GM18520 (cell line): ENCODE measurements around the gene MYORG.

ENCODE experiments used
- ATAC-seq: cut with Tn5 transposase; IDR thresholded peaks from one replicate; pipeline ENCODE4 v1.9.1; 2021; ENCODE audit not compliant: unreplicated experiment

The MYORG gene

DNA sequence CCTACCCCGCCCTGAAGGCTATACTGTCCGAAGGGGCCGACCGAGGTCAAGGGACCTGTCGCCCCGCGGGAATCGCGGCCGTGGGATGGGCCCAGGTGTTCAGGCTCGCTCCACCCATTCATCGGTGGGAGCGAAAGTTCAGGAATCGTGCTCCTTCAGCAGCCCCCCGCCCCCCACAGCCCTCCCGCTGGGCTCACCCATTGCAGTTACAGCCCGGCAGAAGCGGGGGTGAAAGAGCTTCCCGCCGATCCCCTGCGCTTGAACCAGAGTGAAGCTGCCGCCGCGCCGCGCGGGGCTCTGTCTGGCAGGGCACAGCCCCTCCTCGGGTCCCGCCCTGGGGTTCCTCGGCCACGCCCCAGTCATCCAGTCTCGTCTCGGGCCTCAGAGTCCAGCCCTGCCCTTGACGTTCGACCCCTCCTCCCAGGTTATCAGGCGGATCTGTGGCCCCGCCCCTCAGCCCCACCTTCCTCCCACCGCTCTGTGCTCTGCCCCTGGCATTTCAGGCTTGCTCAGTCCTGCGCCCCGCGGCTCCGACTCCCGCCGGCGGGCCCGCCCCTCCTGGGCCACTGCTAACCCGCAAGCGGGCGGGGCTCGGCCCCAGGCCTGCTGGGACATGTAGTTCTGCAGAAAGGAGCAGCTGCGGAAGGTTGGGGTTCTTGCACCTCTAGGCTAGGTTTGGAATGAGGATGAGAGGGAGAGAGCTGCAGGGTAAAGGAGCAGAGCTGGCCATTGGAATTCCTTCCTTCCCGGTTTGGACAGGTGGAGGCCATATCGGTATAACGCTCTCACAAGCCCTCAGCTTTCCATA lies at the start of gene MYORG:
TSS of gene MYORG (minus strand) at position 303 of the 808 bp plus-strand sequence. CDS start 3,955 bp downstream, outside the sequence.
- ATAC-seq, result peak; percentile 82

GRCh38 chr9:34419716-34420504 lies 43.2 kb upstream of the MYORG start:
- ATAC-seq, result no peak

DNA sequence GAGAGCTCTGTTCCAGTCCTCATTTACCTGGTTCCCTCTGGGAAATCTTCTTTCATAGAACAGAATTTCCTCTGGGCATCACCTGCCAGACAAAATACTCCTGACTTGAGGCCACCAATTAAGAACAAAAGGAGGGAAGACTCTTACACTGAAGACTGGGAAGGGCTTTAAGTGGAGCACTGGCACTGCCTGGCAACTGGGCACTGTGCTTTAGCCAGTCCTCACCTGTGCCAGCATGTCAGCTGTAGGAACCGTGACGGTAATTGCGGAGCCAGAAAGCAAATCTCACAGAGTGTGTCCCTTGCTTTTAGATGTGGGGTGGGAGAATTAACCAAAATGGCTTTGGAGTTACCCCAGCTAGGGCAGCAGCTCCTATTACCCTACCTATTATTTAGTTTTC lies 41.0 kb upstream of the MYORG start:
- ATAC-seq, result no peak

DNA sequence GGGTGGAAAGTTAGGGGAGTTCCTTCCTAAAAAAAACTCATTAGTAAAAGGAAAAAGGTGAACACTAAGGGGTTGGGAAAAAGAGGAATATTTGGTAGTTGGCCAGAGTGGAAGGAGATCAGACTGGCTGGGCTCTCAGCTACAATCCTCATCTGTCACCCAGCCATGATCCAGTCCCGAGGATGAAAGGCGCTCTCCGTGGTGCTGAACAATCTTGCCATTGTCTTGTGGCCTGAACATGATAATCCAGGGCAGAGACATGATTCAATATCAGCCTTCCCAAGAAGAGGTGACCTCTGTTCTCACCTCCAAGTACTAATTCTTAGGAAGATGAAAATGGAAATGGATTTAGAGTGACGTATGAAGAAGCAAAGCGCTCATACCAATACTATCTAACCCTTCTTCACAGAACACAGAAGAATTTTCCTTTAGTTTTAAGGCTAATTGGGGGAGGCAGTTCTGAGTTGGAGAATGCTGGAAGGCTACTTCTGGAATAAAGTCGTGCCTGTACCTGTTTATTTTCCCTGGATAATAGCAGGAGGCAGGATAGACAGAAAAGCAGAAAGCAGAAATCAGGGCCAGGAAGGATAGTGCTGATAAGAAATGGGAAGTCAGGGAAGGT lies 36.6 kb upstream of the MYORG start:
- no peak for ATAC-seq

DNA sequence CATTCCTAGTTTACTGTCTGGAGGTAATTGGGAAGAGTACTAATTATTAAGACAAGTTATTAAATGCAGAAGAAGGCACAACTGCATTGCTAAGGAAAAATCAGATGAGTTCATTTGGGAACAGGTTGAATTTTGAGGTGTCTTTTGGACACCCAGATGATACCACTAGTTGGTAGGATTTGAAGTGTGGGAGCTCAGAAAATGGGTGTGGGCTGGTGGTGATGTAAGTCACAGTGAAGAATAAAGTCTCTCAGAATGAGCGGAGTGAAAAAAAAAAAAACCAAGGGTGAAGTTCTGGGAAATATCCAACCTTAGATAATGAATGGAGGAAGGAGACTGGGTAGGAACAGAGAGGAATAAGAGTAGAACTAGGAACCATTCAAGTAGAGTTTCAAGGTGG lies 35.6 kb upstream of the MYORG start:
- ATAC-seq, result no peak

DNA sequence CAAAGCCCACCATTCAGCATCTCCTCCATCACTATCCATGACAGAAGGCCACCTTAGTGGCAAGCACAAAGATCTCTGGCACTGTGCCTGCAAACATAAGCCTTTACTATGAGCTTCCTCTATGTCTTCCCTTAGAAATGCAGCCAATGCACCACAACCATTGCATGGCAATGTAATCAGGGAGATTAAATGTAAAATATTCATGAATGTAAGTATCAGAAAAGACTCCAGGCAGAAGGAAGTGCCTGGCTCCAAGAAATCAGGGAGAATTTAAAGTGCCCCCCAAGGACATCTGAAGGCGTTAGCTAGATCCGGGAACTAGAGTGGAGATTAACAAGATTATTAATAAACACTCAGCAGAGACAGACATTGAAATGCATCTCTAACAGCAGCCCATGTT lies 32.5 kb upstream of the MYORG start:
- ATAC-seq, result no peak

DNA sequence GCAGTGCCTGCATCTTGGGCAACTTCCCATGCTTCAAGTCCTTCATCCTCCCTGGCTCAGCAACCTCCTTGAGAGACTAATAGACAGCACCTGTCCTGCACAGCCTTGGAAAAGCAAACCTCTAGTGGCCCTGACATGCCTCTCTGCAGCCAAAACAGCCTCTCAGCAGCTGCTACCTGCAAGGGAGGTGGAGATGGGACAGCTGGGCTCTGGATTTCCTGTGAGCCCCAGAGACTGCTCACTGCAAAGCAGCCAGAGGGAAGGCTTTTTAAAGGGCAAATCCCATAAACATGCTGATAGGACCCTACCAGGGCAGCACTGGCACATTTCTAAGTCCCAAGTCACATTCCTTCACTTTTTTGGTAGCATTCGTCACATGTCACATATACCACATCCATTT lies 31.5 kb upstream of the MYORG start:
- no peak for ATAC-seq

DNA sequence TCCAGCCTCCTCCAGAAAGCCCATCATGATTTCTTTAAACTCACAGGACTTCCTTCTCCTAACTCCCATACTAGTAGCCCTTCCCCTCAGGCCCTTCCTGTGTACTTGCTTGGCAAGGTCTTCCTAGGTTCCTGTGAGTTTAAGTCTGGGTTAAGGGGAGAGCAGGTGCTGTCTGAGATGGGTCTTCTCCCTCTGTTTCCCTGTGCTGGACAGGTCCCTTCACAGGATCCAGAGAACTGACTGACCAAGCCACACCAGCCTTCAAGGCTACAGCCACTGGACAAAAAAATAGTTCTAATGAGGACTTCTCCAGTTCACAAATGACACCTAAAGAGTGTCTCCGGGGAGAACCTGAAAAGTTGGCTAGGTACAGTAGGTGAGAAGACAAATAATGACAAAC lies 29.5 kb upstream of the MYORG start:
- no peak for ATAC-seq

GRCh38 chr9:34405719-34406118 lies 29.0 kb upstream of the MYORG start:
- no peak for ATAC-seq

DNA sequence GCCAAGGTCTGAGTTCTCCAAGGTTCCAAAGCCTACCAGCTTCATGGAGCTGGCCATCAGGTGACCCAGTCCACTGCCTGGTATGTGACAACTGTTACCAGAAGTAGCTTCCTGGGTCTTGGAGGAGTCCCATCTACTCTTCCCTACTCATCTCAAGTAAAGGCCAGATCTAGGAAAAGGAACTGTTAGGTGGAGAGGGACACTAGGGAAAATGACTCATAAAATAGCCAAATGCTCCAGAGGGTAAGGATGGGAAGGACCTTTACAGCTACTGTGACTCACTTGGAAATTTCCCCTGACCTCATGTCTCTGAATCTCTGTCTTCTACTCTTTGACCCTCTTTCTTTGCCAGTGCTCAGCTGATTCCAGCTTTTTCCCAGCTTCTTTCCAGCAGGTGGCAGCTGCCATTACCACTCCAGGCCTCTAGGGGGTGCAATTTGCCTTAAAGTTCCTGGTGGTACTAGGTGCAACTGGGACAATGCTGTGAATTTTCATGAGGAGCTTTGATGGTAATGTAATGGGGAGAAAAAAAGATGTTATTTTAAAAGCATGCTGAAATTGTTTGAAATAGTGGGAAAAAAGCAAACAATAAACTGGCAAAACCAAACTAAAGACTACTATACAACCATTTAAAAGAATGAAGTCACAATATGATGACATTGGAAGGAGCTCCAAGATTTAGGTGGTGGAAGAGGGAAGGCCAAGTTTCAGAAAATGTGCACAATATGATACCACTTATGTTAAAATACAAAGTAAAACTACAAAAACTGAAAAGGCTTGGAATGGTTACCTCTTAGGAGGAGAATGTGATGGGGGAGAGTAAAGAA lies 27.1 kb upstream of the MYORG start:
- ATAC-seq, result no peak

GRCh38 chr9:34400686-34401602 lies 24.2 kb upstream of the MYORG start:
- no peak for ATAC-seq

DNA sequence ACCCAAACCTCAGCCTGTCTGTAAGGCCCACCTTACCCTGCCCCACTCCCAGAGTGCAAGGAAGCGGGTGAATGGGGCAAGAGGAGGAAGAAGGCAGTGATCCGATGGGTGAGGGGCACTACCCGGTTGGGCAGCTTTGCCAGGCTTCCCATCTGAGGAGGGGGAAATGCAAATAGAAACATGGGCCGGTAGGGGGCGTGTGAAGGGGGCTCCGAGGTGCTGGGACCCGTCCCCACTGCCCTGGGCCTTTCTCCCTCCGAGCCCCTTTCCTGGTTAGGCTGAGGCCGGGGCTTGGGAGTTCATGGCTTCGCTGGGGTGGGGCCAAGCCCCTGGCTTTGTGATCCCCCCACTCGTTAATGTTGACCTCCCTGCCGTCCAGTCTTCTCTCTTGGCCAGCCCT lies 23.6 kb upstream of the MYORG start:
- no peak for ATAC-seq

- no peak for ATAC-seq
These were observed 23.0 kb upstream of the MYORG start for GRCh38 chr9:34399729-34400128.

DNA sequence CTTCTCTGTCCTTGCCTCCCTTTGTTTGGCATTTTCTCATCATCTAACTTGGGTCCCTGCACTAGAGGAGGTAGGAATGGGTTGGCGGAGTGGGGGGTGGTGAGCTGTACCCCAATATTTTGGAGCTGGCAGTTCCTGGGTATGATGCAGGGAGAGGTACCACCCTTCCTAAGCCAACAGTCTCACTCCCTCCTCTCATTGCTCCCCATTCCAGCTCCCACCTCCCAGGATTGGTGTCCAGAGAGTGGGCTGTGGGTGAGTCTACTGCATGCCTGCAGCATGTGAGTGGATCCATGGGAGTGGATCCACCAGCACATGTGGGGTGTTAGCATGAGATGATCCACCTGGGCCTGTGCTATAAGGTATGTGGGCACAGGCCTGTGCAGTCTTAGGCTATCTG lies 22.2 kb upstream of the MYORG start:
- no peak for ATAC-seq

DNA sequence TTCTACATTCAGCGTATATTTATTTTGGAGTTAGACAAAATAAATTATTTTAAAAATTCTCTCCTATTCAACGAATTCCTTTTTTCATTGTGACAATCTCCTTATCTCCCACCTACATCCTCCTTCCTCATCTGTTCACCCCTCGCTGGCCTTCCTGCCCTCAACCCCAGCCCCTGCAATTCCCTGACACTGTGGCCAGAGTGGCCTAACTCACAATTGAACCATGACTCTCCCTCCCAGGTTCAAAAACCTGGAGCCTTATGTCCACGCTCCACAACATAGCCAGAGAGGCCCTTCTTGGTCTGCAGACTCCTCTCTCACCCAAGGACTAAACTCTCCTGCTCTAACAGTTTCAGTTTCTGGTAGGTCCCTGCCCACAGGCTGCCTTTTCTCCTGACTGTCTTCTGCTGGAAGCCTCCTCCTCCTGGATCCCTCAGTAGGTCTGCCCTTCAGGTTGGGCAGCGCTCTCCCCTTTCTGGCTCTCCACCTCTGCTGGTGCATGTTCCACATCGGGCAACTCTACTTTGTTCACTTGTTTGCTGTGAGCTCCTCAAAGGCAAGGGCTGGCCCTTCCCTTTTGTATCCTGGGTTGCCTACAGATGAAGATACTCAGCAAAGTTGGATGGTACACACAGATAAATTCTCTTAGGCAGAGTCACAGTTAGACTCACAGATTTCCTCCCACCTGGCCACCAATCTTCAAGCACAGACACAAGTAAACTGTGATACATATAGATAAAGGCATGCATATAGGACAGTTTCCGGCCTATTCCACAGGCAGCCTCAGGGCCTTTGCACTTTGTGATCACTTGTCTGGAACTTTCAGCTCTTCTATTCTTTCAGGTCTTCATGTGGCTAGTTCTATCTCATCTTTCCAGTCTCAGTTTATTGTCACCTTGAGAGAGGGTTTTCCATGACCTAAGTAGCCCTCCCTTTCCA lies 19.8 kb upstream of the MYORG start:
- no peak for ATAC-seq

DNA sequence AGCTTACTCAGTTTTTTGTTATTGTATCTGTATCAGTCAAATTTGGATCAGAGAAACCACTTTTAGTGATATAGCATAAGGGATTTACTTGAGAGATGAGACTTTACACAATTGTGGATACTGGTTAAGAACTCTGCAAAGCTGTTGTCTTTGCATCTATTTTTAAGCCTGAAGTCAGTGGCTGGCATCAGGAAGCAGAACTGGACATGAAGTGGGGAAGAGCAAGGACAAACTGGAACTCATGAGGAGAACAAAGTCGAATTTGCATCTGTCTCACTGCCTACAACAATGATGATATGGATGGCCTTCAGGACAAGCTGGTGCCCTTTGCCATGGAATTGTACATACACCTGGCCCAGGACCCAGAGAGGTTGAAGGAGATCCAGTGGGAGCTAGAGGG lies 15.8 kb upstream of the MYORG start:
- no peak for ATAC-seq

DNA sequence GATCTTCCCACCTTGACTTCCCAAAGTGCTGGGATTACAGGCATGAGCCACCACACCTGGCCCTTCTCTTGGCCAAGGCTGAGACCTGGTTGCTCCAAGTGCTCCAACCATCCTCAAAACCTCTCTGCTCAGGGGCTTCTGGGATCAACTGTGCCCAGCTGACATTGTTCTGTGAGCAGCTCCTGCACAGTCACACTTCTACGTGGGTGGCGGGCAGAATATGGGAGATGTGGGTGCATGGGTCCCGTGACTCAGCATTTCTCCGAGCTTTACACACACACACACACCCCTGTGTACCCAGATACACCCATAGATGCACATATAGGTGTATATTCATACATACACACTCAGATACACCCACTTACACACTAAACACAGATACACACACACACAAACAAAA lies 10.5 kb upstream of the MYORG start:
- no peak for ATAC-seq

GRCh38 chr9:34386656-34387055 lies 10.0 kb upstream of the MYORG start:
- ATAC-seq, result no peak
